GM12891 (cell line): ENCODE results near the gene RPS6KA3.
"Not testable (repeated sequence)": the region's sequence is repeated elsewhere in the genome, so short reads cannot be mapped to it uniquely, and the experiment has no call there.

Experiments used
- DNase-seq: peaks from one replicate; pipeline ENCODE4 v3.0.0; 2011; ENCODE audit warnings: low spot score; ENCODE audit not compliant: insufficient read length
- FAIRE-seq: peaks from 2 replicates; lab custom pipeline; 2011; peaks lifted over from hg19 to GRCh38; lab: Jason Lieb, UNC
- PAX5 ChIP-seq: IDR thresholded peaks from 2 replicates; pipeline ENCODE4 v1.6.1; 2011; ENCODE audit warnings: low read length, moderate library complexity, mild to moderate bottlenecking; ENCODE audit not compliant: insufficient read depth, severe bottlenecking
- POLR2A ChIP-seq: IDR thresholded peaks from 2 replicates; pipeline ENCODE4 v1.6.1; 2011; ENCODE audit warnings: low read depth, low read length, control low read depth
- POLR2AphosphoS5 ChIP-seq: IDR thresholded peaks from 2 replicates; pipeline ENCODE4 v1.6.1; 2011; ENCODE audit warnings: low read depth, low read length, control low read depth
- POU2F2 ChIP-seq: IDR thresholded peaks from 2 replicates; pipeline ENCODE4 v1.6.1; 2011; ENCODE audit warnings: low read depth, mild to moderate bottlenecking, control low read depth, low read length, moderate library complexity
- SPI1 ChIP-seq: IDR thresholded peaks from 2 replicates; pipeline ENCODE4 v1.6.1; 2011; ENCODE audit warnings: low read depth, low read length, control low read depth
- TAF1 ChIP-seq: IDR thresholded peaks from 2 replicates; pipeline ENCODE4 v1.6.1; 2011; ENCODE audit warnings: low read depth, low read length, control low read depth

Gene RPS6KA3

GRCh38 chrX:20135944-20136343 lies 130.8 kb downstream of the RPS6KA3 start:
- TF ChIP-seq POLR2AphosphoS5: no peak
- no peak for TF ChIP-seq POLR2A
- TF ChIP-seq PAX5: no peak
- TF ChIP-seq SPI1: no peak
- TF ChIP-seq TAF1: no peak
- TF ChIP-seq POU2F2: no peak
- DNase-seq (no peak), FAIRE-seq (peak; percentile 75)

- DNase-seq (no peak), FAIRE-seq (no peak)
- TF ChIP-seq POLR2AphosphoS5: no peak
- no peak for TF ChIP-seq TAF1
- no peak for TF ChIP-seq POLR2A
- TF ChIP-seq SPI1: no peak
- TF ChIP-seq POU2F2: no peak
- no peak for TF ChIP-seq PAX5
Observed at GRCh38 chrX:20132666-20133065, 134.0 kb downstream of the RPS6KA3 start.

- FAIRE-seq (no peak), DNase-seq (no peak)
- no peak for TF ChIP-seq PAX5
- TF ChIP-seq POLR2A: no peak
- TF ChIP-seq SPI1: no peak
- no peak for TF ChIP-seq POU2F2
- TF ChIP-seq POLR2AphosphoS5: no peak
- TF ChIP-seq TAF1: no peak
Observed at GRCh38 chrX:20130357-20130756, 136.4 kb downstream of the RPS6KA3 start.

GRCh38 chrX:20129547-20129946 lies 137.2 kb downstream of the RPS6KA3 start:
- FAIRE-seq: no peak
- TF ChIP-seq POLR2A (no peak), PAX5 (no peak), POU2F2 (no peak), TAF1 (no peak), SPI1 (no peak), POLR2AphosphoS5 (no peak)
- DNase-seq: no peak

GRCh38 chrX:20128670-20129069 lies 138.0 kb downstream of the RPS6KA3 start:
- no peak for TF ChIP-seq TAF1
- TF ChIP-seq POLR2A: no peak
- no peak for TF ChIP-seq PAX5
- no peak for TF ChIP-seq SPI1
- no peak for TF ChIP-seq POLR2AphosphoS5
- TF ChIP-seq POU2F2: no peak

GRCh38 chrX:20127440-20127839 lies 139.3 kb downstream of the RPS6KA3 start:
- peak; percentile 93 for FAIRE-seq
- DNase-seq: not testable (repeated sequence)

More at GRCh38 chrX:20128670-20129069, 138.0 kb downstream of the RPS6KA3 start:
- FAIRE-seq (no peak), DNase-seq (no peak)

GRCh38 chrX:20126833-20127232 lies 139.9 kb downstream of the RPS6KA3 start:
- FAIRE-seq: peak; percentile 90
- DNase-seq: not testable (repeated sequence)

GRCh38 chrX:20124964-20125363 lies 141.7 kb downstream of the RPS6KA3 start:
- TF ChIP-seq TAF1 (no peak), PAX5 (no peak), POU2F2 (no peak), POLR2AphosphoS5 (no peak), POLR2A (no peak), SPI1 (no peak)
- DNase-seq: no peak
- FAIRE-seq: no peak

- TF ChIP-seq SPI1 (no peak), POU2F2 (no peak), TAF1 (no peak), POLR2A (no peak), POLR2AphosphoS5 (no peak), PAX5 (no peak)
- DNase-seq: no peak
- no peak for FAIRE-seq
Observed at GRCh38 chrX:20118065-20118824, 148.5 kb downstream of the RPS6KA3 start.

GRCh38 chrX:20116577-20117240 lies 150.0 kb downstream of the RPS6KA3 start, which contains the start of gene MAP7D2:
MAP7D2 (minus strand) TSS chrX:20116907; CDS start chrX:20116879, 28 bp downstream.
- no peak for DNase-seq
- no peak for TF ChIP-seq POLR2A
- TF ChIP-seq PAX5: no peak
- TF ChIP-seq SPI1: no peak
- TF ChIP-seq TAF1: no peak
- no peak for TF ChIP-seq POLR2AphosphoS5
- no peak for TF ChIP-seq POU2F2
- FAIRE-seq: peak; percentile 78
